HG02852 (cell line): ENCODE data around the gene TGFBRAP1.
"Not testable (repeated sequence)": the region's sequence is repeated elsewhere in the genome, so short reads cannot be mapped to it uniquely, and the experiment has no call there.

Experiments
- ATAC-seq: cut with Tn5 transposase; IDR thresholded peaks from one replicate; pipeline ENCODE4 v1.9.1; 2021; ENCODE audit warnings: mild to moderate bottlenecking, moderate library complexity; ENCODE audit not compliant: unreplicated experiment

The TGFBRAP1 gene

DNA sequence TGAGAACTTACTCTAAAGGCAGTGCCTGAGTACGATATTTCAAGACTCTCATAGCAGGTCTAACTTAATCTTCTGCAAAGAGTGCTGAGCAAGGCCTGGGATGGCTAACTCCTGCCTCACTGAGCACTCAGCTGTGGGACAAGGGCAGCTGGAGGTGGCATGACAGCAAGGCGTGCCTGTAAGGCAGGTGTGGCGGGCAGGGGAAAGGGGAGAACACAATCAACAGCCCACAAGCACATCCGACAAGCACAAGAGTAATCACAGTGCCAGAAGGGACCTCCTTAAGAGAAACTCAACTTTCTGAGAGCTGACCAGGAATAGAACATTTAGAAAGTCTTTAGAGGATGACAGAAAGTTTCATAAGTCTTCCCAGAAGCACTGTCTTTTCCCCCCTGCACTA is 46.0 kb downstream of the TGFBRAP1 start:
- ATAC-seq = no peak

DNA sequence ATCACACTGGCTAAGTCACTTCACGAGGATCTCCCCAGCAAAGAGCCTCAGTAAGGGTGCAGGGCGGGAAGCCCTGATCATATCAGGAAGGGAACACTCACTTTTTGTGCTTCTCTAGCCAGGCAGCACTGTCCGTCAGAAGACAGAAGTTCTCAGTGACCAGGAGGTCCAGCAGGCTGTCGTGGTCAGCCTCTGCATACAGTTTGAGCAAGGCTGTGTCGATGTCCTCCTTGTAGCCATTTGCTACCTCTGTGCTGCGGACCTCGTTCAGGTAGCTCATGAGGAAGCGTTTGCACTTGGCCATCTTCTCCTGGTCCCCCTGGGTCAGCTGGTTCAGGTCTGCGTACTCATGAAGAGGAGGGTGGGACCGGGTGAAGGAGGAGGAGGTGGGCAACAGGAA is 49.3 kb downstream of the TGFBRAP1 start:
- ATAC-seq = no peak

DNA sequence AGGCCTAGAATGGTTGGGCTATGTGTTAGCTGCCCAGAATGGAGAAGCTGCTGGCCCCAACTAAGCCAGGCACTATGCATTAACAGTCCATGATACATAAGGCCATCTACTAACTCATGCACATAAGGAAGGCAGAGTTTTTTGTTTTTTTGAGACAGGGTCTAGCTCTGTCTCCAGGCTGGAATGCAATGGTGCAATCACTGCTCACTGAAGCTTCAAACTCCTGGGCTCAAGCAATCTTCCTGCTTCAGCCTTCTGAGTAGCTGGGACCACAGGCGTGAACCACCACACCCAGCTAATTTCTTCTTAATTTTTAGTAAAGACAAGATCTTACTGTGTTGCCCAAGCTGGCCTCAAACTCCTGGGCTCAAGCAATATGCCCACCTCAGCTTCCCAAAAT is 50.4 kb downstream of the TGFBRAP1 start:
- ATAC-seq = no peak

DNA sequence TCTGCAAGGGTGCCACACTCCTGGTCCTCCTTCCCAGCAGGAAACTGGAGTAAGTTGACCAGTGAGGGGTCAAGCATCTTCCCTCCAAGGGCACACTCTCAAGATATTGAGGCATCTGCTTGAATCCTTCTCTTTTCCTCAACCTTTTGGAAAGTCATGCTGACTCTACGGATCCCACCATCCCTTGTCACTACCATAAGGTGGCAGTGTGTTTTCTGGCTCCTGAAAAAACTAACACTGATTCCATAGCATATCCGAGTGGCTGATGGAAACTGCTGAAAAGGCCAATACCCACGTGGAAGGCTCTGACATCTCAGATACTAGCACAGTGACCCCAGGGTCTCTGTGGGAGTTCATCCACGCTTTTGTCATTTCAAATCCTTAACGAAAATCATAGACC is 50.9 kb downstream of the TGFBRAP1 start:
- ATAC-seq = no peak

DNA sequence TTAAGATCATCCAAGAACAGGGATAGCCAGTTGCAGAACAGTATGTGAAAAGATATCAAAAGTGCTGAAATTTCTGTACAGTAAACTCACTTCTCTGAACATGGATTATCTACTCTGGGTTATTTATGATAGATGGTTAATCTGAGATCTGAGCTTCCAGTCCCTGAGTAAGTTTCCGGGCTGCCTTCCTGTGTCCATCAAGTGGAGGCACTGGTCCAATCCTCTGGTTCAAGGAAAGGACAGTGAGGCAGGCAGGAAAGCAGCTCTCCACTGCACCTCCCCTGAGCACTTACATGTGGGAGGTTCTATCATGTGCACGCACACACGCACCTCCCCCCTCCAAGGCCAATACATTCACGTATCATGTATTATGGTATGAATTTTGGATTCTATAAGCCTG is 55.5 kb downstream of the TGFBRAP1 start:
- no peak for ATAC-seq

DNA sequence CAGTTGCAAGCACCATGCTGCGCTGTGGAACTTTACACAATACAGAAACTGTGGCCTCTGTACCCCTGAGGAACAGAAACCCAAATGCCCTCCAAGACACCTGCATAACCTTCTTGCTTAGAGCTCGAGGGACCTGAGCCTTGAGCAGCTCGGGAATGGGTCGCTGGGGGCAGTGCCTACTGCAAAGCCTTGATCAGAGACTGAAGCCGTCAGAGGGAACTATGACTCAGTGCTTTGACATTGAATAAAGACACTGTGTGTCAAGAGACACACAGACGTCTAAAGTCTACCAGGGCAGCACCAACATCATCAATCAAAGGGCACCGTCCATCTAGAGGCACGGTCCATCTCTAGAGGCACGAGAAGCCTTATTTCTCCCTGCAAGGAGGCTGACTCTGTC is 57.4 kb downstream of the TGFBRAP1 start:
- ATAC-seq = no peak

DNA sequence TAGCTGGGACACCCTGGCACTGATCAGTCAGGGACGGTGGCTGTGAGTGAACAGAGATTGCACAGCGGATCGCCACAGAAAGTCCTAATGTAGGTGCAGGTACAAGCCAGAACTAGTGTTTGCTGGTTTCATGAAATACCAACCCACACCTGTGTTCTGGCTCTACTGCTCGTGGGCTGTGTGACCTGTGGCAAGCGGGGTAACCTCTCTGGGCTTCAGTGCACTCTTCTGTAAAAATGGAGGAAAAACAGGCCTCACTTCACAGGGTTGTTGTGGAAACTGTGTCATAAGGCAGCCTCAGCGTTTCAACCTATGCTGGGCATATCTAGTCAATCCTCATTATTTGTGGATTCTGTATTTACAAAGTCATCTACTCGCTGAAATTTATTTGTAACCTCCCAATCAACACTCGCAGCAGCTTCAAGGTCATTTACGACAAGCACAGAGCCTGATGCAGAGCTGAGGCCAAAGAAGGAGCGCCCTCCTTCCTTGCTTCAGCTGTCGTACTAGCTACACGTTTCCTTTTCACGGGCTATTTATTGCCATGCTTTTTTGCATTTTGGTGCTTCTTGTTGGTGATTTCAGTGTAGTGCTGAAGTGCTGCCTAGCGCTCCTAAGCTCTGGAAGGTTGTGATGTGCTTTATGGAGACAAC is 58.0 kb downstream of the TGFBRAP1 start:
- no peak for ATAC-seq

DNA sequence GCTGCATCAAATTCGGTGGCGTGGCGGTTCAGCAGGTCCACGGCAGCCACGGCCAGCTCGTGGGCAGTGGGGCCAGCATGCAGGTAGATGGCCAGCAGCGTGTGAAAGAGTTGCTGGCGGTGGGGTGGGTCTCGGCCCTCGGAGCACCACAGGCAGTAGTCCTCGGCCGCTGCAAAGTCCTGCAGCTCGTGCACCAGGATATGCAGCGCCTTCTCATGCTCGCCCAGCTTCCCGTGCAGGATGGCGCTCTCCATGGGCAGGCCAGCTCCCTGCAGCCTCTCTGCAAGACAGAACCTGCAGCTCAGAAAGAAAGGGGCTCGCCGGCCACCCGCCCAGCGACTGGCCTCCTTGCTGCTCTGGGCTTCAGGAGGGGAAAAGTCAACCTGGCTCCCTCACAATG is 60.1 kb downstream of the TGFBRAP1 start:
- no peak for ATAC-seq

DNA sequence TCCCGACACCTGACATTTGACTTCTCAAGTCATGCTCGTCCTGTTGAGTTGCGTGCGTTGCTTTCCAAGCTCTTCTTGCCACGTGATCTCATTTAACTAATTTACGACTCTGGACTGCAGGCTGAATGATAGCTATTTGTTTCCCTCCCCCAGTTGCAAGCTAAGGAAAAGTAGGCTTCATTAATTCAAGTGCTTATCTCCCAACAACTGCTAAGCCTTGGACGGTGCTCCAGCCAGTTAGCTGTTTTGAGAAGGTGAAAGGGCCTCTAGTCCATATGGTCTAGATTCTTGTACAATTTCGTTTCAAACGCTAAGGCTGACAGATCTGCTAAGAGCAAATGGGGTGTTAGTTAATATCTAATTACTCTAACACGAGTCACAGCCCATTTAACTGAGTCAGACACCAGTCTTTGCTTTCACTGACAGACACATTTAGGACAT is 66.9 kb downstream of the TGFBRAP1 start:
- no peak for ATAC-seq

DNA sequence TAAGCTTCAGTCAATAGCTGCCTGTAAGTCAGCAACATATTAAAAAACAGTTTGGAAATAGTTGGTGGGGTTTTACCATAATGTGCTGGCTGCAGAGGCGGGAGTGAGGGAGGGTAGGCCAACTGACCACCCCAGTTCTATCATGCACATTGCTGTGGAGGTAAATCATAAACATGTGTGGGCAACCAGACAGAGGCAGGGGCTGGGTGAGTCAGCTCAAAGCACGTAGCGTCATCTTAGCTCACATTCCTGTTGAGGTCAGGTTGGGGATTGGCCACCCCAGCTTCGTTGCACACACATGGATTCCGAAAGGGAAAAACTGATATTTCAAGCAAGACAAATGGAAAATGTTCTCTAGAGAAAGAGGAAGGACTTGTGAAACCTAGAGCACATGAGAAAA is 68.5 kb downstream of the TGFBRAP1 start:
- ATAC-seq = no peak

DNA sequence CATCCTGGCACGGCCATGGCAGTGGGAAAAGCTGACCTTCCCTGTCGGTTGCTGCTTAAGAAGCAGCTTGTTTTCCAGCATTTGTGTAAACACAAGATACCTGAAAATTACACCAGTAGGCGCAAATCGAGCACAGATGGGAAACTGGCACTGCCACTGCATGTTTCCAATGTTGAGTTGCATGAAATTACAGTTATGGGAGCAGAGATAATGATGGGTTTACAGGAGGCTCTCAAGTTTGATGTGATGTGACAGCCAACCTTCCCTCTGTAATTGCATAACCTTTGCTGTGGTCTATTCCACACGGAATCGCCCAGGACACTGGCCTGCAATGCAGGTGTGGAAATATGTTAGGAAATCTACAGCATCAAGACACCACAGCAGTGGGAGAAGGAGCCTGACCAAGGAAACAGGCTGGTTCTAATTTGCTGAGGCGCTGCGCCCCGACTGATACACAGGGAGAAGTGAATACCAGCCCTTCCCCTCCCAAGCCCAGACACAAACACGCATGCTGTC is 70.6 kb downstream of the TGFBRAP1 start:
- no peak for ATAC-seq

DNA sequence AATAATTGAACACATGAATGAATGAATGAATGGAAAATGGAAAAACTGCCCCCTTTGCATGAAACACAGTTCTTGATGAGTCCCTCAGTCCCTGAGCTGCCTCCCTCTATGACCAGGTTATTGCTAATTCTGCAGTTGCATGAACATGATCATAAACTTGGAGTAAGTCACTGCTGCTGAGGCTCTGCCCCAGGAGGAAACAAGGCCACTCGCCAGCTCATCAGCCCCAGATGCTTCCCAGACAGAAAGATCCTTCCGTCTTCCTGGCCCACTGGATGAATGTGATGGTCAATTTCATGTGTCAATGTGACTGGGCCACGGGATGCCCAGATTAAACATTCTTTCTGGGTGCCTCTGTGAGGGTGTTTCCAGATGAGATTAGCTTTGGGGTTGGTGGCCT is 71.6 kb downstream of the TGFBRAP1 start:
- ATAC-seq = no peak

DNA sequence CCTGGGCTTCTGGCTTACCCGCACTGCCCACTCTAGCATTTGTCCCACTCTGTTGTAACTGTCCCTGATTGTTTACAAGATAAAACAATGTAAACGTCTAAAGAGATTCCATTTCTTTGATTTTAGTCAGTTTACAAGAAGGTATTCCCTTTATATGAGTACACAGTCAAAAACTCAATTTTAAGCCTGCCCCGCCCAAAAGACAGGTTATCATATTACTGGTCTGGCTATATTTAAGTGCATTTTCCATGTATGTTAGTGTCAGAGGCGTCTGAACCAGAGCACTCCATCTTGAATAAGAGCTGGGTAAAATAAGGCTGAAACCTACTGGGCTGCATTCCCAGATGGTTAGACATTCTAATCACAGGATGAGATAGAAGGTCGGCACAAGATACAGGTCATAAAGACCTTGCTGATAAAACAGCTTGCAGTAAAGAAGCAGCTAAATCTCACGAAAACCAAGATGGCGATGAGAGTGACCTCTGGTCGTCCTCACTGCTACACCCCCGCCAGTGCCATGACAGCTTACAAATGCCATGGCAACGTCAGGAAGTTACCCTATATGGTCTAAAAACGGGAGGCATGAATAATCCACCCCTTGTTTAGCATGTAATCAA is 73.0 kb downstream of the TGFBRAP1 start:
- ATAC-seq = no peak

DNA sequence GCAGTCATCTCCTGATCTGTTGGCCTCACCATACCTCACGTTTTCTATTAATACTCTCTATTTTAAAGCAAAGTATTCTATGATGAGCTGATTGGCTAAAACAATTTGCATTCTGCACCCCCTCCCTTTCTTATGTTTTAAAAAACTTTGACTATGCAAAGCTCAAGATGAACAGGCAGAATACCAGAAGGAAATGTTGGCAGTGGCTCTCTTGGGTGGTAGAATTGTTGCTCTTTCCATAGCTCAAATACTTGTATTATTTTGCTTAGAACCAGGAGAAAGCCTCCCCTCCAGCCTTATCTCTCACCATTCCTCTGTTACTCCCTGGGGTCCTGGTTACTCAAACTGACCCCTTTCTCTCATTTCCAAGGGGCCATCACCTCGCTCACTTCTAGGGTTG is 73.6 kb downstream of the TGFBRAP1 start:
- no peak for ATAC-seq

DNA sequence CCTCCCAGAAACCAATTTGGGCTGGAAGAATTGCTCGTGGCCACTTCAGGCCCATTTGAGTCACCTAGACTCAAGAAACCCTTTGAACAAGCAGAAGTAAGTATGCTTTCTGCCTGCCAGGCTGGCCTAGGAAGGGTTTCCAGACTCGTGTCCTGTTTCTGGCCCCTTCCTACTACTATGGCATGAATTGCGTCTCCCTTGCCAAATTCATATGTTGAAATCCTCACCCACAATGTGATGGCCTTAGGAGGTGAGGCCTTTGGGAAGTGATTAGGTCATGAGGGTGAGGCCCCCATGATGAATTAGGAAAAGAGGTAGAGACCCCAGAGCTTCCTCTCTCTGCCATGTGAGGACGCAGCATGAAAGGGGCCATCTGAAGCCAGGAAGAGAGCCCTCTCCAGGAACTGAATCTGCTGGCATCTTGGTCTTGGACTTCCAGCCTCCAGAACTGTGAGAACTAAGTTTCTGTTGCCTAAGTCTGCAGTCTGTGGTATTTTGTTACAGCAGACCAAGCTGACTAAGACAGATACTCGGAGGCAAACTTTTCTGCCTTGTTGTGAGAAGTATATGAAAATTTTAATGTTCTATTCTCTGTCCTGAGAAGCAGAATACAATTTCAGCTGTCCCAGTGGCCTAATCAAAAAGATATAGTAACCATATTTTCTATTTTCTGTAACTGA is 74.9 kb downstream of the TGFBRAP1 start:
- ATAC-seq = no peak

DNA sequence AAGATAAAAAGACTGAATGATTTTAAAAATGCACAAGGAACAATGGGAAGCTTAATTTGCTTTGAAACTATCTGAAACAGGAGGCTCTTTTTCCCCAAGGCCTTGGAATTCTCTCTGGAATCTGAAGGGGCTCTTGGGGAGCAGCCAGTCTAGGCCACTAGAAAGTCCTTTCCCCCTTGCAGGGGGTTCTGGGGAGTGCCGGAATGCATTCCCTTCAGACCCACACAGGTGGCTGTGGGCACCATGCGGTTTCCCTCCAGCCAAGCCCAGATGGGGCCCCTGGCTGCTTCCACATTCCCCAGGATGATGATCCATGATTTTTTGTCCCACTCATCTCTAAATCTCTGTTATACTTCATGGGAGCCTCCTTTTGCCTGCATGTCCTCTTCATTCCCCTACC is 77.3 kb downstream of the TGFBRAP1 start:
- no peak for ATAC-seq

DNA sequence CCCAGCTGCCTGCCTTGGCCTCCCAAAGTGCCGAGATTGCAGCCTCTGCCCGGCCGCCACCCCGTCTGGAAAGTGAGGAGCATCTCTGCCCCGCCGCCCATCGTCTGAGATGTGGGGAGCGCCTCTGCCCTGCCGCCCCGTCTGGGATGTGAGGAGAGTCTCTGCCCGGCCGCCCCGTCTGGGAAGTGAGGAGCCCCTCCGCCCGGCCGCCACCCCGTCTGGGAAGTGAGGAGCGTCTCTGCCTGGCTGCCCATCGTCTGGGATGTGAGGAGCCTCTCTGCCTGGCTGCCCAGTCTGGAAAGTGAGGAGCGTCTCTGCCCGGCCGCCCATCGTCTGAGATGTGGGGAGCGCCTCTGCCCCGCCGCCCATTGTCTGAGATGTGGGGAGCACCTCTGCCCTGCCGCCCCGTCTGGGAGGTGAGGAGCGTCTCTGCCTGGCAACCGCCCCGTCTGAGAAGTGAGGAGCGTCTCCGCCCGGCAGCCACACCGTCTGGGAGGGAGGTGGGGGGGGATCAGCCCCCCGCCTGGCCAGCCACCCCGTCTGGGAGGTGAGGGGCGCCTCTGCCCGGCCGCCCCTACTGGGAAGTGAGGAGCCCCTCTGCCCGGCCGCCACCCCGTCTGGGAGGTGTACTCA is 78.4 kb downstream of the TGFBRAP1 start:
- not testable (repeated sequence) for ATAC-seq

DNA sequence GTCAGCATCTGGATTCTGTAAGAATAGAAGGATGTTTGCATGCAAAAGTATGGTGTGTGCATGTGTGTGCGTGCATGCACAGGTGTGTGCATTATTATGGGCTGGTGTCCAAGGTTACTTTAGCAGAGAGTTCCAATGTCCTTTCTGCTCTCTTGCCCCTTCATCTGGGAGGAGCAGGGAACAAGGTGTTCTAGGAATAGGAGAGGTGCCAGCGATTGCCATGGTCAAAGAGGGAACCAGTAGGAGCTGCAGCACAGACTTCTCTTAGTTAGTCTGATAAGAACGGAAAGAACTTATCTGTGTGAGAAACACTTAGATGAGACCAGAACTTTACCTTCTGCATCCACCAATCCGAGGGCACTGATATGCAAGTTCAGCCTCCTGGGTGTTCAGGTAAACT is 79.6 kb downstream of the TGFBRAP1 start:
- no peak for ATAC-seq

DNA sequence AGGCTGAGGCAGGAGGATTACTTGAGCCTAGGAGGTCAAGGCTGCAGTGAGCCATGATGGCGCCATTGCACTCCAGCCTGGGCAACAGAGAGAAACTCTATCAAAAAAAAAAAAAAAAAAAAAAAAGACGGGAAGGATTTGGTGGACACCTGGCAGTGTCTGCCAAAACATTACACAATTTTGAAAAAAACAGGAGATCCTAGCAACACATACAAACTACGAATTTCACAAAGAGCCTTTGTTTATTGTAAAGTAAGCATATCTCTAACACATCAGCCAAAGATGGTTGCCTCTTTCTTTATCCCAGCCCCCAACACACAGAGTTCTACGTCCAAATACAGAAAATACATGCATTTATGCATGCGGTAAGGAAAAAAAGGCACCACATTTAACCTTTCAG is 80.4 kb downstream of the TGFBRAP1 start:
- ATAC-seq = no peak

DNA sequence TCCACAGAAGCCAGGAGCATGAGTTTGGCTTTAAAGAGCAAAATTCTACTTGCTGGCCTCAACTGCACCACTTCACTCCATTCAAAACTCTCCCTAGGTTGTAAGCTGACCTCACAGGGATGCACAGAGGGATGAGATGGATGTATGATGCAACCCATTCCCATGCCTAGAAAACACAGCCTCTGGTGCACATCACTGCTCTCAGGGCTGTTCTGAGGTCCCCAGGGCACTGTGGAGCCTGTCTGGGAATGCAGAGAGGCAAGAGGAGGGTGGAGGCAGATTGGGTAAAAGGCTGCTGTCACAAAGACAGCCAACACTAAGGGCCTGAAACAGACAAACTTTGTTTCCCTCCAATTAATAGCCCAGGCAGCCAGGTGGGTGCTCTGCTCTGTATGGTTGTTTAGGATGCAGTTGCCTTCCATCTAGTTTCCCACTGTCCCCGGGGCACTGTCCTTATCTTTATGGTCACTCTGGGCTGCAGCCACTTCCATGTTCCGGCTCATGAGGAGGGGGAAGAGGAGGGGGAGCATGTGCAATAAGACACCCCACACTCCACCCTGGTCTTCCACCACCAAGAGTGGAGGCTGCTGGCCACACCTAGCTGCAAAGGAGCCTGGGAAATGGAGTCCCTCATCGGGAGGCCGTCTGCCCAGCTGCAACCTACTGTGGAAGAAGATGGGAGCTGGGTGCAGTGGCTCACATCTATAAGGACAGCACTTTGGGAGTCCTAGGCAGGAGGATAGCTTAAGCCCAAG is 81.0 kb downstream of the TGFBRAP1 start:
- ATAC-seq = no peak

DNA sequence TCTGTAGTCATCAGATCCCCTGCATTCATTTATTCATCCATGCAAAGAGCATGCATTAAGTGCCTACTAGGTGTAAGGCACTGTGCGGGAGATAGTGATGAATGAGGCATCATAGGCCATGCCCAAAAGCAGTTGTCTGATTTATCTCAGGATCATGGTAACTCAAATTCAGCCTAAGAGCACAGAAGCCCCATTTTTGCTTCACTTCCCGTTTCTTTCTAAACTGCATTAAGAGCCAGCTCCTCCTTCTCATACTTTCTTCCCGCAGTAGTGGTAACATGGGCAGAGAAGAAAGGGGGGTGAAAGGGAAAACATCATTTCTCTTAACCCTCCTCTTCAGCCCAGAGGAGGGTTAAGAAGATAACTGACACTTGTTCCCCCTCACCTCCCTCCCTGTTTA is 85.1 kb downstream of the TGFBRAP1 start:
- no peak for ATAC-seq
